Right atrium auricular region (tissue), 2 donors: ENCODE measurements around the gene TLE2. TPM values are rescaled to one million over a fixed set of nuclear protein-coding genes. Genes with fewer than 3 reads are reported as not detected.
A peak's percentile ranks its signal among the peaks of the same experiment; 100 is the strongest.

Experiments used
- DNase-seq: peaks from one replicate; pipeline ENCODE4 v3.0.0-alpha.2; 2019; ENCODE audit warnings: low spot score
- H3K27ac ChIP-seq, 2 donors: fragments of 200-600 bp; sonication (generic); 1 replicate in 1 of 2; 2 replicates in 1 of 2; pipeline ENCODE4 v1.5.1; 2016 to 2019
- H3K27me3 ChIP-seq, 2 donors: fragments of 200-600 bp; sonication (generic); one replicate each; pipeline versions ENCODE4 v1.5.1 to v1.6.0; 2017 to 2019
- H3K36me3 ChIP-seq: fragments of 200-600 bp; sonication (generic); one replicate; pipeline ENCODE4 v1.5.1; 2016
- H3K4me1 ChIP-seq, 2 donors: fragments of 200-600 bp; sonication (generic); one replicate each; pipeline versions ENCODE4 v1.5.1 to v1.6.0; 2017 to 2019
- H3K4me3 ChIP-seq, 2 donors: fragments of 200-600 bp; sonication (generic); 1 replicate in 1 of 2; 2 replicates in 1 of 2; pipeline ENCODE4 v1.5.1; 2017 to 2019; ENCODE audit warnings: mild to moderate bottlenecking in 1 of 2, moderate library complexity in 1 of 2
- H3K9me3 ChIP-seq, 2 donors: fragments of 200-600 bp; sonication (generic); one replicate each; pipeline ENCODE4 v1.5.1; 2019
- total RNA-seq, 2 donors: library from RNA; depleted of rRNA; stranded (reverse); fragments of >200 nt; gene quantifications; one replicate each; pipeline ENCODE4 v1.1.0, GENCODE V29; 2016
- TF ChIP-seq, protein P1 (sequence below), 2 donors: fragments of 200-600 bp; sonication (generic); IDR thresholded peaks; one replicate each; pipeline ENCODE4 v1.5.1; 2019; ENCODE audit warnings: antibody characterized with exemption in 2 of 2

TLE2 gene
- total RNA-seq, 2 donors from 2014 or later, result 41.2 to 101 TPM

DNA sequence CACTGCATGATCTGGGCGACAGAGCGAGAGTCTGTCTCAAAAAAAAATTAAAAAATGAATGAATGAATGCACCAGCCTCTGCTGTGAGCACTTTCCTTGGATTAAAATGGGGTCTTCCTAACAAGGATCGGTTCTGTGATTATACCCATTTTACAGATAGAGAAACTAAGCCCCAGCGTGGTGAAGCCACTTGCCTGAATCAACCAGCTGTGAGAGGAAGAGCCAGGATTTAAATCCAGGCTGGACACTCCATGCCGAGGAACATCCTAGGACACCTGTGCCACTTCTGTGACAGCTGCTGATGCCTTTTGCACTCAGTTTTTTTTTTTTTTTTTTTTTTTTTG lies 19.1 kb upstream of the TLE2 start:
- Histone ChIP-seq H3K36me3 (peaks cover under 1% of the 10 kb centered on the region), H3K4me3 (peak overlapping the region in 1 of 2 donors; percentile 63), H3K27ac (peak overlapping the region; percentile 79 to 93), H3K4me1 (peaks cover 0 to 11% of the 10 kb centered on the region in 2 donors), H3K27me3 (no peaks in the 10 kb centered on the region), H3K9me3 (no peaks in the 10 kb centered on the region)
- no peak for DNase-seq
- TF ChIP-seq, protein P1, sequence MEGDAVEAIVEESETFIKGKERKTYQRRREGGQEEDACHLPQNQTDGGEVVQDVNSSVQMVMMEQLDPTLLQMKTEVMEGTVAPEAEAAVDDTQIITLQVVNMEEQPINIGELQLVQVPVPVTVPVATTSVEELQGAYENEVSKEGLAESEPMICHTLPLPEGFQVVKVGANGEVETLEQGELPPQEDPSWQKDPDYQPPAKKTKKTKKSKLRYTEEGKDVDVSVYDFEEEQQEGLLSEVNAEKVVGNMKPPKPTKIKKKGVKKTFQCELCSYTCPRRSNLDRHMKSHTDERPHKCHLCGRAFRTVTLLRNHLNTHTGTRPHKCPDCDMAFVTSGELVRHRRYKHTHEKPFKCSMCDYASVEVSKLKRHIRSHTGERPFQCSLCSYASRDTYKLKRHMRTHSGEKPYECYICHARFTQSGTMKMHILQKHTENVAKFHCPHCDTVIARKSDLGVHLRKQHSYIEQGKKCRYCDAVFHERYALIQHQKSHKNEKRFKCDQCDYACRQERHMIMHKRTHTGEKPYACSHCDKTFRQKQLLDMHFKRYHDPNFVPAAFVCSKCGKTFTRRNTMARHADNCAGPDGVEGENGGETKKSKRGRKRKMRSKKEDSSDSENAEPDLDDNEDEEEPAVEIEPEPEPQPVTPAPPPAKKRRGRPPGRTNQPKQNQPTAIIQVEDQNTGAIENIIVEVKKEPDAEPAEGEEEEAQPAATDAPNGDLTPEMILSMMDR (IDR thresholded peaks at IDR 0.05), result no peak

DNA sequence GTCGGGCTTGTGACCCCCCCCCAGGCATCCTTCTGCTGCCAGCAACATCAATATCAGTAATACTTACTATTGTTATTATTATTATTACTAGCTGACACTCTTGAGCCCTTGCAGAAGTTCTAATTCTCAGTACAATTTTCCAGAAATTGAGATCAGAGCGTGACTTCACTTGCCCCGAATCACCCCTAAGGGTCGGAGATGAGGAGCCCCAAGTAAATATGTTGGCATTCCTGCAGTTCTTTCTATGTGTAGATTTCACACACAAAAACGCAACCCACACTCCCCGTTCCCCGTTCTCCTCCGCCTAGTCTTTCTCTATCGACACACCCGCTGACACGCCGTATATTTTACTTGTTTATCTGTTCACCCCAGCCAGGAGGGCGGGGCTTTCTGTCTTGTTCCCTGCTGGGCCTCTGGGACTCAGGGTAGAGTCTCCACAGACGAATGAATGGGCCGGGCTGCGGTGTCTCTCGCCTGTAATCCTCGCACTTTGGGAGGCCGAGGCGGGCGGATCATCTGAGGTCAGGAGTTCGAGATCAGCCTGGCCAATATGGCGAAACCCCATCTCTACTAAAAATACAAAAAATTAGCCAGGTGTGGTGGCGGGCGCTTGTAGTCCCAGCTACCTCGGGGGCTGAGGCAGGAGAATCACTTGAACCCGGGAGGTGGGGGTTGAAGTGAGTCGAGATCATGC lies 18.6 kb upstream of the TLE2 start:
- H3K36me3 ChIP-seq, result no peaks in the 10 kb centered on the region
- DNase-seq, result peak; percentile 96
- H3K4me3 ChIP-seq, result peak overlapping the region; percentile 48 to 63
- no peaks in the 10 kb centered on the region for H3K9me3 ChIP-seq
- peaks cover 0 to 13% of the 10 kb centered on the region in 2 donors for H3K4me1 ChIP-seq
- H3K27ac ChIP-seq, result peak overlapping the region; percentile 79 to 93
- TF ChIP-seq, protein P1 (IDR thresholded peaks at IDR 0.05), result no peak
- no peaks in the 10 kb centered on the region for H3K27me3 ChIP-seq

- no peaks in the 10 kb centered on the region for H3K27me3 ChIP-seq
- H3K4me1 ChIP-seq, result peaks cover 0 to 21% of the 10 kb centered on the region in 2 donors
- H3K27ac ChIP-seq, result peak overlapping the region; percentile 79 to 93
- peak overlapping the region; percentile 48 to 63 for H3K4me3 ChIP-seq
- TF ChIP-seq, protein P1 (IDR thresholded peaks at IDR 0.05), result no peak
- DNase-seq, result no peak
- H3K9me3 ChIP-seq, result no peaks in the 10 kb centered on the region
- no peaks in the 10 kb centered on the region for H3K36me3 ChIP-seq
Measured at GRCh38 chr19:3046698-3047495, 17.8 kb upstream of the TLE2 start.

GRCh38 chr19:3045885-3046697 lies 17.0 kb upstream of the TLE2 start:
- peaks cover 0 to 25% of the 10 kb centered on the region in 2 donors for H3K4me1 ChIP-seq
- H3K27me3 ChIP-seq, result no peaks in the 10 kb centered on the region
- TF ChIP-seq, protein P1 (IDR thresholded peaks at IDR 0.05), result no peak
- no peaks in the 10 kb centered on the region for H3K9me3 ChIP-seq
- H3K27ac ChIP-seq, result peak overlapping the region; percentile 55 to 79
- DNase-seq, result no peak
- H3K36me3 ChIP-seq, result no peaks in the 10 kb centered on the region
- no peak overlapping the region for H3K4me3 ChIP-seq

DNA sequence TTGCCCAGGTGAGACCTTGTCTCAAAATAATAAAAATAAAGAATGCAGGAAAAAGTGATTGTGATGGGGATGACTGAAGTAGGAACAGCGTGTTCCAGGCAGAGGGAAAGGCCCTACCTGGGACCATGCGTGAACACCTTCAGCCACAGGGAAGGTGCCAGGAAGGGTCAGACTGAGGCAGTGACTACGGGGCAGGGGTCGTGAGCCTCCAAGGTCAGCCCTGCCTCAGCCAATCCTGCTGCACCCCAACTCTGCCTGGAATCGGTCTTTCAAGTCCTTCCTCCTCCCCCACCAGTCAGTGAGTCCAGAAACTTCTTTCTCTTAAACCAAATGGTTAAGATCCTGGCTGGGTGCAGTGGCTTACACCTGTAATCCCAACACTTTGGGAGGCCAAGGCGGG lies 16.1 kb upstream of the TLE2 start:
- Histone ChIP-seq H3K9me3 (no peaks in the 10 kb centered on the region), H3K4me1 (peaks cover 0 to 25% of the 10 kb centered on the region in 2 donors), H3K36me3 (no peaks in the 10 kb centered on the region), H3K27ac (no peak overlapping the region), H3K27me3 (no peaks in the 10 kb centered on the region), H3K4me3 (no peak overlapping the region)
- DNase-seq, result no peak
- TF ChIP-seq, protein P1 (IDR thresholded peaks at IDR 0.05), result no peak
